ENCODE results near the gene NUTM2E.
"Not testable (repeated sequence)": the region's sequence is repeated elsewhere in the genome, so short reads cannot be mapped to it uniquely, and the experiment has no call there.

The NUTM2E gene

DNA sequence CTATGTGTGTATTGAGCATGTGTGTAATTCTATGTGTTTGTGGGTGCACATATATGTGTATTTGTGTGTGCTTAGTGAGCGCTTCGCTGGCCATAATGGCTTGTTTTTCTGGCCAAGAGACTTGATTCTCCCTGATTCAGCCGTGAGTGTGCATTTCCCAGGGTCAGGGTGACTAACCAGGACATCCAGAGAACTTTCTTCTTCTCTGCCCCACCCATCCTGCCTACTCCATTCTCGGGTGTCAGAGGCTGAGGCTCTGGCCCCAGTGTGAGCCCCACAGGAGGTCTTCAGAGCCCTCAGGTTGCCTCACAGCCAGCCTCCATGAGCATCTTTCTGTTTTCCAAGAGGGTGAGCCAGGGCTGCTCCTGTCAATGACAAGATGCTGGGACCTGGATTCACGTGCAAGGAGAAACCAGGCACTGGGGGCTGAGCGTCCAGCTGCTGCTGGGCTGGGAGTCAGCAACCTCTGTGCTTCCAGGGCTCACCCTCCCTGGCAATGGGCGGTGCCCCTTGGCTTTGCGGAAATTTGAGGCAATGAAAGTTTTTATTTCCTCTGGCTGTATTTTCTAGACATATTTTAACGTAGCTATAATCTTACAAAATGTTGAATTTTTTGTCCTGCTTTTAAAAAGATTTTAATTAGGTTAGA is 40.5 kb downstream of the NUTM2E start:
- DNase-seq (ENCODE audit: low spot score), result not testable (repeated sequence)

DNA sequence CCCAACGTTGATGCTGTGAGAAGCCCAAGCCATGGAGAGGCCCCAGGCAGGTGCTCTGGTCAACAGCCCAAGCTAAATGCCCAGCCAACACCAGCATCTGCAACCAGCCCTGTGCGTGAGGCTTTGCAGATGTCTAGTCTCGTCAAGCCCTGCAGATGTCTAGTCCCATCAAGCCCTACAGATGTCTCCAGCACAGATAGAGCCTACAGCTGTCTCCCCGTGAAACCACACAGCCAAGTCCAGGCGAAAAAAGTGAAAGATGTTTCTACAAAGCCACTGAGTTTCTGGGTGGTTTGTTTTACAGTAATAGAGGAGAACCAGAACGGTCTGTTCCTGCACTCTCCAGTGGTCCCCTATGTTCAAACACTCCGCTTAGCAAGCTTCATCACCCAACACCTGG is 41.5 kb downstream of the NUTM2E start:
- not testable (repeated sequence) for DNase-seq (ENCODE audit: low spot score)

DNA sequence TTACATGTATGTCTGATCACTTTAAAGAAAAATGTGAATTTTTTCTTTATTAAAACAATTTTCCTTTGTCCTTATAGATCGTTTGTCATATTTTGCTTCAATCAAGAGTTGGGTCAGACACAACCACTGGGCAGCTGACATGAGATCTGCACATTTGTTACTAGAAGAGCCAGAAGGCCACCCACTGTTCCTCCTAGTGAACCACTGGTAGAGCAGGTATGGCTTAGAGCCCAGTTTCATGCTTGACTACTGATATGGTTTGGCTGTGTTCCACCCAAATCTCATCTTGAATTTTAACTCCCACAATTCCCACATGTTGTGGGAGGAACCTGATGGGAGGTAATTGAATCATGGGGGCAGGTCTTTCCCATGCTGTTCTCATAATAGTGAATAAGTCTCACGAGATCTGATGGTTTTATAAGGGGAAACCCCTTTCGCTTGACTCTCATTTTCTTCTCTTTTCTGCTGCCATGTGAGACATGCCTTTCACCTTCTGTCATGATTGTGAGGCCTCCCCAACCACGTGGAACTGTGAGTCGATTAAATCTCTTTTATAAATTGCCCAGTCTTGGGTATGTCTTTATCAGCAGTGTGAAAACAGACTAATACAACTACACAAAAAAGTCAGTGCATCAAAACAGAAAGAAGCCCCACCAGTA is 43.0 kb downstream of the NUTM2E start:
- not testable (repeated sequence) for DNase-seq (ENCODE audit: low spot score)

DNA sequence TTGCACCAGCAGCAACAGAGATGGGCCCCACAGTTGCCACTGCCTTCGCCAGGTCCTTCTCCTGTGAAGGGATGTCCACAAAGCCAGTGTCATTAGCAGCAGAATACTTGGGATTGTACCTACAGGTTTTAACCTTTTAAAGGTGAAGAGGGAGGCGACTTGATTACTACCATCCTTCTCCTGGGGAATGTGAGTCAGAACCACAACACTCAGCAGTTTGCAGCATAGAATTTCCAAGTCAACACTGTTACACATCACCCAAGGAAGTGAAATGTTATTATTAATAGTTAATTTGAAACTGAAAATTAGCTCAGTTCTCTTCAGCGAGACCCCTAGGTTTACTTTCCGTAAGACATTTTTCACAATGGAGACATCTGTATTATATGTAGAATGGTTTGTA is 45.2 kb downstream of the NUTM2E start:
- DNase-seq (ENCODE audit: low spot score), result not testable (repeated sequence)
